IPS DF 19.7 (cell line): ENCODE results near the gene NUP42.
"Not testable (repeated sequence)": the region's sequence is repeated elsewhere in the genome, so short reads cannot be mapped to it uniquely, and the experiment has no call there.

Experiments used
- DNase-seq: peaks from one replicate; pipeline ENCODE4 v3.0.0-alpha.2; 2013; ENCODE audit warnings: low read depth, low spot score

The NUP42 gene, protein sequence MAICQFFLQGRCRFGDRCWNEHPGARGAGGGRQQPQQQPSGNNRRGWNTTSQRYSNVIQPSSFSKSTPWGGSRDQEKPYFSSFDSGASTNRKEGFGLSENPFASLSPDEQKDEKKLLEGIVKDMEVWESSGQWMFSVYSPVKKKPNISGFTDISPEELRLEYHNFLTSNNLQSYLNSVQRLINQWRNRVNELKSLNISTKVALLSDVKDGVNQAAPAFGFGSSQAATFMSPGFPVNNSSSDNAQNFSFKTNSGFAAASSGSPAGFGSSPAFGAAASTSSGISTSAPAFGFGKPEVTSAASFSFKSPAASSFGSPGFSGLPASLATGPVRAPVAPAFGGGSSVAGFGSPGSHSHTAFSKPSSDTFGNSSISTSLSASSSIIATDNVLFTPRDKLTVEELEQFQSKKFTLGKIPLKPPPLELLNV

DNA sequence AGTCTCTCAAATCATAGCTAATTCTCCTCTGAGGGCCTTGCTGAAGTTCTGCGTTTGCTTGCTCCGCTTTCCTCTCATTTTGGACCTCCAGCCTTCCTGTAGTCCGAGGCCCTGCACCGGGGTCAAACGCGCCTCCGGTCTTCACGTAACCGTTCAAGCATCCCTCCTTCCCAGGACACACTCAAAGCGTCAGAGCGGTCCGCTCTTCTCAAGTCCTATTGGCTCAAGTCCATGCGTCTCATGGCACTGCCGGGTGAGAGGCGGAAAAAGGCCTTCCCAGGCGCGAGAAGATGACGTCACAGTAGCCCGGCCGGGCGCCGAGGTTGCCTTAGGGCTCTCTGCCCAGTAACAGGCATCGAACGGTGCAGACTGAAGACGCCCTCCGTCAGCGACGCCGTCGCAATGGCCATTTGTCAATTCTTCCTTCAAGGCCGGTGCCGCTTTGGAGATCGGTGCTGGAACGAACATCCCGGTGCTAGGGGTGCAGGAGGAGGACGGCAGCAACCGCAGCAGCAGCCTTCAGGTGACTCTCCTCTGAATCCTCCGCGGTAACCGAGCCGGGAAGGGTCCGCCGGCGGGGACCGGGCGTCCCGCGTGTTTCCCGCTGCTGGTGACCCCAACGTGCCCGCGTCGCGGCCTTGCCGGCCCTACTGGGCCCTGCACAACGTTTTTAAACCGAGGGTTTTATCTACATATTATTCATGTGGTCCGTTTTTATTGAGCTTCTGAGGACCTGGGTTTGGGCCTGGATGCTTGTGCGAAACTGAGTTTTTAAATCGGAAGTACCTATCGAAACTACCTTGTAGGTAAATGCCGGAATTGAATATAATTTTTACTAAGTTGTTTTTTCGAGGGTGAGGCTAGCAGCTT lies at the start of gene NUP42:
TSS of gene NUP42 (plus strand) at position 365 of the 870 bp plus-strand sequence. CDS start at position 403, 38 bp downstream.
- DNase-seq, result peak; percentile 99

DNA sequence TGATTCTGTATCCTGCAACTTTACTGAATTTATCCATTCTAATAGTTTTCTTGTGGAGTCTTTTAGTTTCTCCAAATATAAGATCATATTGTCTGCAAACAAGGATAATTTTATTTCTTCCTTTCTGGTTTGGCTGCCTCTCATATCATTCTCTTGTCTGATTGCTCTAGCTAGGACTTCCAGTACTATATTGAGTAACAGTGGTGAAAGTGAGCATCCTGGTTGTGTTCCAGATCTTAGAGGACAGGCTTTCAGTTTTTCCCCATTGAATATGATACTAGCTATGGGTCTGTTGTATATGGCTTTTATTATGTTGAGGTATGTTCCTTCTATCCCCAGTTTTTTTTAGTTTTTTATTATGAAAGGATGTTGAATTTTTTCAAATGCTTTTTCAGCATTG lies 48.1 kb upstream of the NUP42 start:
- no peak for DNase-seq

DNA sequence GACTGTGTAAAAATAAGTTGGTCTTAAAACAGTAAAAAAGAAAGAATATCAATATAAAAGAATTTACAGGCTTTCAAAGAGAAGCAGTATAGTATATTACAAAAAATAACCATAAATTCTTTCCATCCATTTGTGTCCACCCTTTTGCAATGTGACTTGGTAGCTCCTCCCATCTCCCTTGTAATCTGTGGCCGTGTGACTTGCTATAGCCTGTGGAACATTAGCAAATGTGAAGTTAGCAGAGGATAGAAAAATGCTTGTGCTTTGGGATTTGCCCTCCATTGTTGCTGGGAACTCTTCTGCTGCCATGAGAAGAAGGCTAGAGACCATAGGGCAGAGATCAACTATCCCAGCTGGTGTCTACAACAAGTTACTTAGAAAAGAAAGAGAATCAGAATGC lies 46.1 kb upstream of the NUP42 start:
- no peak for DNase-seq

DNA sequence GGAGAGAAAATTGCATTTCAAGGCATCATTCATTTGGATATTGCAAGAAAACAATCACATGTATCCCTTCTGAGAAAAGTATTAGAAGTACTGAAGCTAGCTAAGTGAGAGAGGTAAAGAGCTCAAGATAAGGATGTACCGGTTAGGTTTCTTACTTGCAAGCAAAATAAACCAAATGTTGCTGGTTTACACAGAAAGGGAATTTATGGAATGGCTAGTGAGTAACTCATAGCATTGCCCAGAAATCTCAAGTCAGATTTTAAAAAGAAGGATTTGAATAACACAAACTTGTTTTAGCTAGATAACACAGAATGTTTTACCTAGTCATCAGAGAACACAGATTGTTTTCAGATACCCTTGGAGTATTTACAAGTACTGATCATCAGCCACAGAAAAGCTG lies 45.6 kb upstream of the NUP42 start:
- no peak for DNase-seq

DNA sequence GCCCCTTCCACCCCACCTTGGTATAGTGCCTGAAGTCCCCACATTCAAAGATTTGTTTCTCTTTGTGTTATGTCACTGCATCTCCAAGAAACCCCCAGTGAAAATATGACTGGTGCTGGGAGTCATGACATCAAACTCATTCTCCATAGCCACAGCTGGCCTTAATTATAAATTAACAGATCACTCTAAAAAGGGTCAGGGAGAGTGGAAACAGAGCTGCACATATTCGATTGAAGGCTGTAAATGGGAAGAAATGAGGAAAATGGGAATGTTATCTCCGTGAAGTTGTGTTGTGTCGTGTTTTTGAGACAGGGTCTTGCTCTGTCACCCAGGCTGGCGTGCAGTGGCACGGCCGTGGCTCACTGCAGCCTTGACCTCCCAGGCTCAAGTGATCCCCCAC lies 24.2 kb upstream of the NUP42 start:
- DNase-seq, result no peak

DNA sequence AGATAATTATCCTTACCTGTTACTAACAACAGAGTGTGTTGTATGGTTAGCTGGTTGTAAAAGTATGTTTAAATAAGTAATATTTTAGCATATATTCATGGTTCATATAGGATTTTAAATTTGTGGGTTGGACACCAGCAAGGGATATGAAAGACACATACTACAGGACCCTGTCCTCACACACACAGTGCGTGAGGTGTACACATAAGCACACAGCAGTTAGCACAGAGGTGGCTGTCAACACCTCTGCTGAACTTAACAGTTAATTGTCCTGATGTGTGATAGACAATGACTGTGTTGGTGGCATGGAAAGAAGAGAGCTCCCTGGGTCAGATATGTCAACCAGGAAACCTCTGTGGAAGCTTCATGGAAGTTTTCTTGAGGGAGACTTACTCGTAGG lies 23.3 kb upstream of the NUP42 start:
- DNase-seq, result no peak

DNA sequence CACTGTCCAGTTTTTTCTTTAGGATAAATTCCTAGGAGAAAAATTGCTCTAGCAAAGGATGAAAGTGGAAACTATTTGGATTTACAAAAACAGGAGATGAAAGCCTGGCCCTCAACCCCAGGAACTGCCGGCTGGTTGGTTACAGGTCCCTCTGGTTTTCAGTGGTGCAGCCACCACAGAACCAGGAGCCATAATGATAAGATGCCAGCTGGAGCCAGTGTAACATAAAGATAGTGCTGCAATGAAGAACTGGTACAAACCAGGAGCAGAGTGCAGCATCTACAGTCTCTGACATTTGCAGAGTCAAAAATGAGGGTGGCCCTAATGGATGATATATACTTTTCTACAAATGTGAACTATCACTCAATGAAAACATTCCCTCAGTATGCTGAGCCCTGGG lies 20.4 kb upstream of the NUP42 start:
- no peak for DNase-seq

DNA sequence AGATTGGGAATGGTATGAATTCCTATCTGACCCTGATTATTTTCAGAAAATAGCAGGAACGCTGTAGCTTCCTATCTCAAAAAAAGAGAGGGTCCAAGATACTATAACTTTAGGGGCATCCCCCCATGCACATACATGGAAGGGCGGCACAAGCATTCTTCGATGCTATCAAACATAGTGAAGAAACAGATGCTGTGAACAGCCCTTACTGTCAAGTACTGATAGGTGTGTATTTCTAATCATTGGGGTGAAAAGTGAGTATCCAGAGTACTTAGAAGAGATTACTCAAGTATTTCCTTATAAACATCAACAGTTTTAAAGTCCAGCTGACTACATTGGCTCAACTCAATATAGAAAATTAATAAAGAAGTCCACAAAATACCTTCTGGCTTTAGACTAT lies 17.0 kb upstream of the NUP42 start:
- no peak for DNase-seq

DNA sequence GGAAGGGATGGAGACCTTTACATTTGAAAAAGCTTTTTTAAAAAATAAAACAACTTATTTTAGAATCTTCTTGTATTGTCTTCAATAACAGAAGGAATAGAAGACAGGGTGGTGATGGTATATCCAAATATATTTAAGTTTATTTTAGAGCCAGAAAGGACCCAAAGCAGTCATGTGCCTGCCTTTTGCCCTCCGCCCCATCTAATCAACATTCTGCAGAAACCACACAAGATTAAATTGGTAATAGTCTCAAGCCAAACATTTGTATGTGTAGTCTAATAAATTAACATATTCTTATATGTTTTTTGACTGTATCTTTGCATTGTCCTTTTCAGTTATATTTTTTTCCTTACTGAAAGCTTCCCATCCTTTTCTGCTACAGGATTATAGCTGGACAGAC lies 16.5 kb upstream of the NUP42 start:
- DNase-seq, result no peak

DNA sequence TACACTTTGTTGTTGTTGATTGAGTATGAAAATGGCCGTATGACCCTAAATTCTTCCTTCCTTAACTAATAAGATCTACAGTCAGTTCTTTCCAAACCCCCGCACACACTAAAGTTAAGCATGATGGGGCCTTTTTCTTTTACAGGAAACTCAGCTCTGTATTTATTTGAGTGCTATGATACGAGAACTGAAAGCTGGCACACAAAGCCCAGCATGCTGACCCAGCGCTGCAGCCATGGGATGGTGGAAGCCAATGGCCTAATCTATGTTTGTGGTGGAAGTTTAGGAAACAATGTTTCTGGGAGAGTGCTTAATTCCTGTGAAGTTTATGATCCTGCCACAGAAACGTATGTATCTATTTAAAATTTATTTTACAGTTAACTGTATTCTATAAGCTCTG lies 14.2 kb upstream of the NUP42 start:
- DNase-seq, result no peak

DNA sequence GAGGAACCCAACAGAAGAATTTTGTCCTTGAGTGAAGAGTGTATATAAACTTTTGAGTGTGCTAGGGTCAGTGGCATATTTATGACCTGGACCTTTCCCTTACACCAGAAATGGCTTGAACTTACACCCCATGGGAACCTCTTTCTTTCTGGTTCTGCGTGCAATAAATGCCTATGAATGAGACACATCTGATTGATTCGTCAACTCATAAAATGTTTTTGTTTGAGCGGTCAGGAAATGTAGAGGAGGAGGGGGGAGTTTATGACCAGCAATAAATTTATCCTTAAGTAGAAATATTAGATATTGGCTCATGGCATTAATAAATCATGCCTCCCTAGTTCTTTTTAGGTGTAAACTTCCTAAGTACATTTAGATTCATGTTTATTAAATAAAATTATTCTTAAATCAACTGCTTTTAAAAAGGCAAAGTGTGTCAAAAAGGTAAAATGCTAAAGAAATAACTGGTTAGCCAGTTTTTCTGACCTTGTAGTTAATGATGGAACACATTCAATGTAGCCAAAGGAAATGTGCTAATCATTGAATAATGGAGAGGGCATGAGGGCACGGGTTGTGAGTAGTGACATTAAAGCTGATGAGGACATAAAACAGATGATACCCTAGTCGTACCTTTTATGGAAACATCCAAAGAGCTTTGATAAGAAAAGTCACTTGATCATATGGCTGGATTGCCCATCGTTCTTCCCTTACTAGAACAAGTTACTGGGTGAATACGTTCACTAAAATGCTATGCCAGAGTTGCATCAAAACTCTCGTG lies 13.6 kb upstream of the NUP42 start:
- no peak for DNase-seq

DNA sequence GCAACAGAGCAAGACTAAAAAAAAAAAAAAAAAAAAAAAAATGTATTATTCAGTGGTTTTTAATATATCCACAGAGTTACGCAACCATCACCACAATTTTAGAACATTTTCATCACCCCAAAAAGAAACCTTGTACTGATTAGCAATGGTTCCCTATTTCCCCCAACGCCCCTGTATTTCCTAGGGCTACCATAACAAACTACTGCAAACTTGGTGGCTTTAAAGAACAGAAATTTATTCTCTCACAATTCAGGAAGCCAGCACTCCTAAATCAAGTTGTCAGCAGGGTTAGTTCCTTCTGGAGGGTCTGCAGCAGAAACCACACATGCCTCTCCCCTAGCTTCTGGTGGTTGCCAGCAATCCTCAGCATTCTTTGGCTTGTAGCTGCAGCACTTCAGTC lies 5.9 kb upstream of the NUP42 start:
- DNase-seq, result no peak

DNA sequence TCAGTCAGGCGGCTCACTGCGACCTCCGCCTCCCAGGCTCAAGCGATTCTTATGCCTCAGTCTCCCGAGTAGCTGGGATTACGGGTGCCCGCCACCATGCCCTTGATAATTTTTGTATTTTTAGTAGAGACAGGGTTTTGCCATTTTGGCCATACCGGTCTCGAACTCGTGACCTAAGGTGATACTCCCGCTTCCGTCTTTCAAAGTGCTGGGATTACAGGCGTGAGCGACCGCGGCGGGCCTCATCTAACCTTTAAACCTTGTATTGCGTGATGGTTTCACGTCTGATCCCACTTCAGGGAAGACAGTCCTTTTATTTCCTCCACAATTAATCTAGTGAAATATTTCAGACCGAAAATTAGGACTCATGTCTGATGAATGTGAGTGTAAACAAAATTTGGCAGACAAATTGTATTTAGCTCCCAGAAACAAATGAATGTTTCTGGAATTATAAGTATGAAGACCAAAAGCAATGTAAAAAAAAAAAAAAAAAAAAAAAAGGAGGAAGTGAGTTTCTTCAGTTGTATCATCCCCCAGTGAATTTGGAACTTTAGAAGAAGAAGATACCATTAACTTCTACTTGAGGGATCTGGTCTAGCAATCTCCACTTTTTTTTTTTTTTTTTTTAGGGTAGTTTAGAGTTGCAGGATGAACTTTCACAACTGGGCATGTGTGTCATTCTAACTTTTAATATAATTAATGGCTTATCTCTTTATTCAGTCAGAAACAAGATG lies 1.6 kb downstream of the NUP42 start:
- DNase-seq, result no peak

DNA sequence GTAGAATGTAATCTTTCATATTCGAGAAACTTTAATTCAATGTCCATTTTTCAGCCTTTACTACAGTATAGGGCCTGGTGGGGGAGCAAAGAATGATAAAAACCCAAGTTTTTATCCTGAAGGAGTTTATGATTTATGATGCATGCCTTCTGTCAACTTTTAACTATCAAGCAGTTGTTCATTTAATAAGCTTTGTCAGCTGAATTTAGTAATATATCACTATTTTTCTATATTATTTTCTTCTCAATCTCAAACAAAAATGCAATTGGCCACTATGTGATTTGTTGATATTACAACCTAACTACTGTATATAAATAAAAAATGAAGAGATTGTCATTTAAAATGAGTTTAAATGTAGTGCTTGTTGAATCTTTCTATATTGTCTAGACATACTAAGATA lies 2.4 kb downstream of the NUP42 start:
- no peak for DNase-seq

DNA sequence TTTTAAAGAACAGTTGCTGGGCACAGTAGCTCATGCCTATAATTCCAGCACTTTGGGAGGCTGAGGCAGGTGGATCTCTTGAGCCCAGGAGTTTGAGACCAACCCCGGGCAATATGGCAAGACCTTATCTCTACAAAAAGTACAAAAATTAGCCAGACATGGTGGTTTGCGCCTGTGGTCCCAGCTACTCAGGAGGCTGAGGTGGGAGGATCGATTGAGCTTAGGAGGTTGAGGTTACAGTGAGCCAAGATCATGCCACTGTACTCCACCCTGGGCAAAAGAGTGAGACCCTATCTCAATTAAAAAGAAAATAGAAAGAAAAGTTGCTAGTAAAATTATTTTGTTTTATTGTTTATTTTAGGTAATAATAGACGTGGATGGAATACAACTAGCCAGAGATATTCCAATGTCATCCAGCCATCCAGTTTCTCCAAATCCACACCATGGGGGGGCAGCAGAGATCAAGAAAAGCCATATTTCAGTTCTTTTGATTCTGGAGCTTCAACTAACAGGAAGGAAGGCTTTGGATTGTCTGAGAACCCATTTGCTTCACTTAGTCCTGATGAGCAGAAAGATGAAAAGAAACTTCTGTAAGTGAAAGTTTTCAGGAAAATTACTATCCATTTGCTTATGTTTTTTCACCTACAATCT lies 3.0 kb downstream of the NUP42 start:
- no peak for DNase-seq

DNA sequence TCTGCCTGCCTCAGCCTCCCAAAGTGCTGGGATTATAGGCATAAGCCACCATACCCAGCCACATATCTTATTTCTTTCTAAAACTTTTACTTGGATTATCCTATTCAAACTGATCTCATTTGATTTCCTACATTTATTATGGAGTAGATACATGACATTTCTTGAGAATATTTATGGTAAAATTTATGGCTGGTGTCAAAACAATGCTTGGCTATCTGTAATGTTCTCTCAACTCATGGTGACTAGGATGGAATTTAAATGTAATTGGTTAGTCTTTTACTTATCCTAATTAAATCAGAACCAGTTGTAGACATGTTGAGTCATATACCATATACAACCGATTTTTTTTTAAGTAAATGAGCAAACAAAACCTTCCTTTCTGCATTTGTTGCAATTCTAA lies 4.1 kb downstream of the NUP42 start:
- no peak for DNase-seq

DNA sequence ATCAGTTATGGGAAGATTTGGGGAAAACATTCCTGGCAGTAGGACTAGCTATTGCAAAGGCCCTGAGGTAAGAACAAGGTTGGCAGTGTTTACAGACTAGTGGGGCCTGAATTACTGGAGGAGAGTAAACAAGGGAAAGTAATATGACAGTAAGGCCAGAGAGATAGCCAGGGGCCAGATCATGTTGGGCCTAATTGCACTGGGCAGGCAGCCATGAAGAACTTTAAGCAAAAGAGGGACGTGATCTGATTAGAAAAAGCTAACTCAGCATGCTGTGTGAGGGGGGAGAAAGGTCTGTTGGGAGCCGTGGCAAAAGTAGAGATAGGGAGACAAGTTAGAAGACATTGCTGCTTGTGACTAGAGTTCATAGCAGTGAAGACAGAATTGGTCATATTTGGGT lies 9.2 kb downstream of the NUP42 start:
- DNase-seq, result no peak

DNA sequence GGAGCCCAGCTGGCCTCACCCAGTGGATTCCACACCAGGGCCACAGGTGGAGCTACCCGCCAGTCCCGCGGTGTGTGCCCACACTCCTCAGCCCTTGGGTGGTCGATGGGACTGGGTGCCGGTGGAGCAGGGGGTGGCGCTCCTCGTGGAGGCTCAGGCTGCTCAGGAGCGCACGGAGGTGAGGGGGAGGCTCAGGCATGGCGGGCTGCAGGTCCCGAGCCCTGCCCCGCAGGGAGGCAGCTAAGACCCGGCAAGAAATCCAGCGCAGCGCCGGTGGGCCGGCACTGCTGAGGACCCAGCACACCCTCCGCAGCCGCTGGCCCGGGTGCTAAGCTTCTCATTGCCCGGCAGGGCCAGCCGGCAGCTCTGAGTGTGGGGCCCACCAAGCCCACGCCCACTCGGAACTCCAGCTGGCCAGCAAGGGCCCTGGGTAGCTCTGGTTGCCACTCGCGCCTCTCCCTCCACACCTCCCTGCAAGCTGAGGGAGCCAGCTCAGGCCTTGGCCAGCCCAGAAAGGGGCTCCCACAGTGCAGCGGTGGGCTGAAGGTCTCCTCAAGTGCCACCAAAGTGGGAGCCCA lies 11.9 kb downstream of the NUP42 start:
- not testable (repeated sequence) for DNase-seq

DNA sequence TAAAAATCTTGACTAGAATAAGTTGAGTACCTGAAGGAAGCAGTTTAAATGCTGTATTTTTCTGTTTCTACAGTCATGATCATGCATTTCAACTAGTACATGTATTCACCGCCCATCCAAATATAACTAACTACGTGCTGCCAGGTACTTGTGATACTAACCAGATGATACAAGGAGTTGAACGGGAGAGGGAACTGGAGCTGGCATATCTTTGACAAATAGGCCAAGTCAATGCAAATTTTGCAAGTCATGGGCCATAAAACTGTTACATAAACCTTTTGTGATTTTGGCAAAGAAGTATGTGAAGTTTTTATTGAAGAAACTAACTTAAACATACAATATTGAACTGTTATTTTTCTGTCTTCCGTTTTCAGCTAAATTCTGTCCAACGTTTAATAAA lies 14.5 kb downstream of the NUP42 start:
- DNase-seq, result no peak

DNA sequence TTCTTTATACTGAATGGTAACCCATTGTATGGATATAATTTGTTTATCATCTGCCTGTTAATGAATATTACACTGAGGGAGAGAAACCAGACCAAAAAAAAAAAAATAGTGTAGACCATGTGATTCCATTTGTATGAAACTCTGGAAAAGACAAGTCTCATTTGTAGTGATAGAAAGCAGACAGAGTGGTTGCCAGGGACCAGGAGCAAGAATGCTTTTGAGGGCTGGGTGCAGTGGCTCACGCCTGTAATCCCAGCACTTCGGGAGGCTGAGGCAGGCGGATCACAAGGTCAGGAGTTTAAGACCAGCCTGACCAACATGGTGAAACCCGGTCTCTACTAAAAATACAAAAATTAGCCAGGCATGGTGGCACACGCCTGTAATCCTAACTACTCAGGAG lies 15.9 kb downstream of the NUP42 start:
- DNase-seq, result not testable (repeated sequence)

DNA sequence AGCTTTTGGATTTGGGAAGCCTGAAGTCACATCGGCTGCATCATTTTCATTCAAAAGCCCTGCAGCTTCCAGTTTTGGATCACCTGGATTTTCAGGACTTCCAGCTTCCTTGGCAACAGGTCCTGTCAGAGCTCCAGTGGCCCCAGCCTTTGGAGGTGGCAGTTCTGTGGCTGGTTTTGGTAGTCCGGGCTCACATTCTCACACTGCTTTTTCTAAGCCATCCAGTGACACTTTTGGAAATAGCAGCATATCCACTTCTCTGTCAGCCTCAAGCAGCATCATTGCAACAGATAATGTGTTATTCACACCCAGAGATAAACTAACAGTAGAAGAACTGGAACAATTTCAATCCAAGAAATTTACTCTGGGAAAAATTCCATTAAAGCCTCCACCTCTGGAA lies 18.5 kb downstream of the NUP42 start:
- no peak for DNase-seq
